Large intestine (tissue), 3 donors: Measurements from ENCODE around the gene EIF5B. TPM values are rescaled to one million over a fixed set of nuclear protein-coding genes. Genes with fewer than 3 reads are reported as not detected.

ENCODE experiments used
- DNase-seq, 2 donors: peaks; one replicate each; pipeline versions ENCODE4 v3.0.0 to v3.0.0-alpha.2; 2013
- H3K27ac ChIP-seq: one replicate; pipeline ENCODE4 v1.5.1; 2013; ENCODE audit warnings: low read length
- H3K27me3 ChIP-seq: 2 replicates; pipeline ENCODE4 v1.6.1; 2013; ENCODE audit warnings: low read length; ENCODE audit not compliant: control insufficient read depth, insufficient read depth
- H3K36me3 ChIP-seq: 2 replicates; pipeline ENCODE4 v1.6.1; 2013; ENCODE audit warnings: low read length; ENCODE audit not compliant: control insufficient read depth, insufficient read depth
- H3K4me1 ChIP-seq: one replicate; pipeline ENCODE4 v1.6.1; 2013; ENCODE audit warnings: low read length; ENCODE audit not compliant: control insufficient read depth, insufficient read depth
- H3K4me3 ChIP-seq: one replicate; pipeline ENCODE4 v1.5.1; 2013; ENCODE audit warnings: low read length
- H3K9me3 ChIP-seq: one replicate; pipeline ENCODE4 v1.6.1; 2013; ENCODE audit warnings: mild to moderate bottlenecking, low read depth, low read length, moderate library complexity; ENCODE audit not compliant: control insufficient read depth
- WGBS: methylation state at CpG from one replicate; pipeline ENCODE4 v1.1.5; 2013; ENCODE audit warnings: low lambda C conversion rate; ENCODE audit not compliant: insufficient coverage; 5-methylcytosine and 5-hydroxymethylcytosine counted together
- polyA plus RNA-seq: library from polyadenylated mRNA; unstranded; fragments of 120-200 nt; gene quantifications from one replicate; pipeline ENCODE4 v1.2.1, GENCODE V29; 2013

EIF5B gene
- polyA plus RNA-seq, 1 donor, result 50.4 TPM

DNA sequence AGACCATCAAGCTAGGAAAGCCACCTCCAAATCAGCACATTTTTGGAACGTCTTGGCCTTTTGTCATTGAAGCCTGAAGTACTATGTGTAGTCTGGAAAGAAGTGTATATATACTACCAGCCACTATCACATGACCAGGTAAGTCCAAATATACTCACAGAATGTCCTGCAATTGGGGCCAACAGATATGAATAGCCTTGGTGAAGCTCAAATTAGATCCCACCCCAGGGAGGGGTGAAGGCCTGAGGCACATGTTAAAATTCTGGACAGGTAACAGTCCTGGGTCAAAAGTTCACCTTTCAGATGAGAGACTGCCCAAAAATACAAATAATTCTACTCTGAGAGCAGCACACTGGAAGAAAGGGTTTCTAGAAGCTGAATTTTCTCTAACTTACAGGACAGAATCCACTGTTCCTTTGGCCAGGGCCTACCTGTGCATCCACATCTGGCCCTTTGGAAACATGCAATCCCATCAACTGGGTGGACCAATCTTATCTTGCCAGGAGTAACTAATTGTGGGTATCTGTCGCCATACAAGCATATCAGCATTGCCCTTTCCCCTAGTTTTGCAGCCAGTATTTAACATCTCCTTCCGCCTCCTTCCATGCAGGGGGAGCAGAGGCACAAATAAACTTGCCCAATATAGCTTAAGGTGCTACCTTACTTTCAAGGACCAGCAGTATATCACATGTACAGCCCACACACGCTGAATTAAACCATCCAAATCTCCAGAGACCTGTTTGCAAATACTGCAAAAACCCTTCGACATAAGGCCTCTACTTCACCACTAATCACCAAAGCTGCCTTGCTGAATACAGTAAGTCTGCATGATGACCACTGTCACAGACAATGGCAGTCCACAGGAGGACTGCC is 67.8 kb downstream of the EIF5B start:
- peak in 1 of 2 donors; percentile 31 for DNase-seq
- H3K4me1 ChIP-seq, result peaks cover 14% of the 10 kb centered on the region
- H3K27ac ChIP-seq, result no peak overlapping the region
- no peaks in the 10 kb centered on the region for H3K9me3 ChIP-seq
- H3K27me3 ChIP-seq, result no peaks in the 10 kb centered on the region
- H3K36me3 ChIP-seq, result peaks cover 64% of the 10 kb centered on the region
- no peak overlapping the region for H3K4me3 ChIP-seq
- WGBS, result no CpG with 5 or more reads among the region's 5 CpGs

DNA sequence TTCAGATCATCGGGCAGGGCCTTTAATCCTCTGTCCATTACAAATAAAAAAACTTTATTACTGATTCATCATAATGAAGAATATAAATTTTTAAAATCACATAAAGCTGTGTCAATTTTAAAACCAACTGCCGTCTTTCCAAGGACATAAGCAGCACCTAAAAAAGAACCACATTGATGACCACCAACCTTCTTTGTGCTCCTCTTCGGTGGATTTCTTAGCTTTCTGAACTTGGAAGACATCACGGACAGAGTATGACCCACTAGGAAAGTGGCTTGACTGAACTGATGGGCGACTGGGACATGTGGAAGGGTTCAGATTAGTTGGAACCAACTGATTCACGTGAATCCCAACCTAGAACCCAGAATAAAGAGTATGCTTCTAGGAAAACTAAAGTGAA is 68.9 kb downstream of the EIF5B start:
- Histone ChIP-seq H3K27me3 (no peaks in the 10 kb centered on the region), H3K36me3 (peaks cover 65% of the 10 kb centered on the region), H3K4me1 (peaks cover 14% of the 10 kb centered on the region), H3K27ac (no peak overlapping the region), H3K4me3 (no peak overlapping the region), H3K9me3 (no peaks in the 10 kb centered on the region)
- no peak for DNase-seq
- WGBS, result 100% methylated on average over 1 of the region's 6 CpGs

DNA sequence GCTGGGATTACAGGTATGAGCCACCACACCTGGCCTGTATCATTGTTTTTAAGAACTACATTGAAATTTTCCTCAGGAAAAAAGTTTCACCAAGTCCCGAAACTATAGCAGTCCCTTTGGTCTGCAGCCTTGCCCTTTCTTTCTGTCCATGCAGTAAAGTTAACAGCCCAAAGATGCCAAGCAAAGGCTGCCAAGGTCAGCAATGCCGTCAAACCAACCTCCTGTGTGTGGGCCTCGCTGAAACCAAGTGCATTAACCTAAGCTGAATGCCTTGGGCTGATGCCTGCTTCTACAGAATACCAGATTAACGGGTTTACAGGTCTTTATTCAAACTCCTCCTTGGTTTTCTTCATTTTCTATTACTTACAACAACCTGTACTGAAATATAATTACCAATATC is 73.1 kb downstream of the EIF5B start:
- no peaks in the 10 kb centered on the region for H3K4me1 ChIP-seq
- H3K9me3 ChIP-seq, result no peaks in the 10 kb centered on the region
- H3K4me3 ChIP-seq, result no peak overlapping the region
- no peak overlapping the region for H3K27ac ChIP-seq
- H3K27me3 ChIP-seq, result no peaks in the 10 kb centered on the region
- WGBS, result no CpG with 5 or more reads among the region's 4 CpGs
- peaks cover 61% of the 10 kb centered on the region for H3K36me3 ChIP-seq
- no peak for DNase-seq

DNA sequence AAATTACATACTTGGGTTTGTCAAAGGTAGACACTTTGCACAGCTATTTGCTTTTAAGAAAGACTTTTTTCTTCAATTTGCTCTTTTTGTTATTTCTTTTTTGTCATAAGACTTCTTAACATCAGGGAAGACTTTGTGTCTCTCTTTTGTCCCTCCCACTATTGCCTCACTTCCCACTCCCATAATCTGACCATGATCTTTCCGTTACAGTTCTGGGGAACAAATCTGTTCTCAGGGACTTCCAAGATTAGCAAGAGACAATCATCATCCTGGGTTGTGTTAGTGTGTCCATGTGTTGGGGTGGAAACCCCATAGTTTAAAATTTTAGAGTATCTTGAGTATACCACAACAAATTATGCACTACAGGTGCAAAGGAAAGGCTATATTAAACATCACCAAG is 77.4 kb downstream of the EIF5B start:
- H3K4me1 ChIP-seq, result no peaks in the 10 kb centered on the region
- WGBS, result no CpG with 5 or more reads among the region's 1 CpG
- no peaks in the 10 kb centered on the region for H3K9me3 ChIP-seq
- no peaks in the 10 kb centered on the region for H3K27me3 ChIP-seq
- H3K4me3 ChIP-seq, result no peak overlapping the region
- no peak for DNase-seq
- peaks cover 71% of the 10 kb centered on the region for H3K36me3 ChIP-seq
- H3K27ac ChIP-seq, result no peak overlapping the region

DNA sequence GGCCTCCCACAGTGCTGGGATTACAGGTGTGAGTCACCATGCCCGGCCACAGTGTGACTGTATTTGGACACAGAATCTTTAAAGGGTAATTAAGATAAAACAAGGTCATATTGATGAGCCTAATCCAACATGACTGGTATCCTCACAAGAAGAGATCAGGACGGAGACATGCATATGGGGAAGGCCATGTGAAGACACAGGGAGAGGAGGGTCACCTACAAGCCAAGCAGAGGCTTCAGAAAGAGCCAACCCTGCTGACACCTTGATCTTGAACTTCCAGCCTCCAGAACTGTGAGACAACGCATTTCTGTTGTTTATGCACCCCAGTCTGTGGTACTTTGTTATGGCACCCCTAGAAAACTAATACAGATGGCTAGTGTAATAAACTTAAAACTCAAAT is 80.2 kb downstream of the EIF5B start:
- Histone ChIP-seq H3K27ac (no peak overlapping the region), H3K9me3 (no peaks in the 10 kb centered on the region), H3K27me3 (no peaks in the 10 kb centered on the region), H3K4me3 (no peak overlapping the region), H3K4me1 (no peaks in the 10 kb centered on the region), H3K36me3 (peaks cover 74% of the 10 kb centered on the region)
- DNase-seq, result no peak
- no CpG with 5 or more reads among the region's 3 CpGs for WGBS

DNA sequence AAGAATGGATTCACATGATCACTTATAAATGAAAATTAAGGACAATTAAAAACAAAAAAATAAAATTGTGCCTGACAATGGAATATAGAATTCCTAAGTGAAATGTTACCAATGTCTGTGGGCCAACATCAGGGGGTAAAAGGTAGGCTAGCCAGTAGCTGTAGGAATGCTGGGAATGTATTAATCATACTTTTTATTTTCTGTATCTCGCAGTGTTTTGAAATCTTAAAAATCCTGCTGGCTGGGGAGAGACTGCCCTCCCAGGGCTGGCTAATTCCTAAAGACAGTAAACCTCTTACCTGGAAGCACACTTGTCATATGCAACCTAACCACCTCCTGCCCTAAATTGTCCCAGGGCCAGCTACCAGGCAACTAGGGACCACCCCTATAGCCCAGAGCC is 82.8 kb downstream of the EIF5B start:
- no peak for DNase-seq
- Histone ChIP-seq H3K9me3 (no peaks in the 10 kb centered on the region), H3K4me3 (no peak overlapping the region), H3K27ac (no peak overlapping the region), H3K4me1 (no peaks in the 10 kb centered on the region), H3K27me3 (no peaks in the 10 kb centered on the region), H3K36me3 (peaks cover 71% of the 10 kb centered on the region)
- WGBS, result no CpG with 5 or more reads among the region's 1 CpG

DNA sequence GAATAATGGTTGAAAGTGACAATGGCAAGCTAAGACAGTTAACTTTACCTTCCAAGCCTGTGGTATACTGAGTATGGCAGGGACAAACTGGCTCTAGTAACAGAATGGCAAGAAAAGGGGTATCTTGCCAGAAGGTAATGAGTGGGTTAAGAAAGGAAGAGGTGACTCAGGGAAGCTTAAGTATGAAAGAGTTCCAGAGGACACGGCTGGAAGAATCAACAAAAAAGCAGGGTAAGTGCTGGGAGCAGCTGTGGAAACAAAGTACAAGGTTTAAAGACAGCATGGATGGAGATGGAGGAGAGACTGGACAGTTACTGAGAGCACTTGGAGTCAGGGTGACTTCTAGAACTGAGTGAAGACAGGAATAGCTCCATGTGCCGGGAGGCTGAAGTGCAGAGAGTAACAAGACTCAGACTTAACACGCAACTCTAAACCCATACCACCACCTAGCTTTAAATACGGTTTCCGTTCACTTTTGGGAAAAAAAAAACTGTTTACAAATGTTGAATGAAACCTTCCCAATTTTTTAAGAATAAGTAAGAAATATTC is 83.6 kb downstream of the EIF5B start:
- Histone ChIP-seq H3K27ac (no peak overlapping the region), H3K4me1 (no peaks in the 10 kb centered on the region), H3K27me3 (no peaks in the 10 kb centered on the region), H3K4me3 (no peak overlapping the region), H3K36me3 (peaks cover 65% of the 10 kb centered on the region), H3K9me3 (no peaks in the 10 kb centered on the region)
- WGBS, result 100% methylated on average over 2 of the region's 5 CpGs
- no peak for DNase-seq

DNA sequence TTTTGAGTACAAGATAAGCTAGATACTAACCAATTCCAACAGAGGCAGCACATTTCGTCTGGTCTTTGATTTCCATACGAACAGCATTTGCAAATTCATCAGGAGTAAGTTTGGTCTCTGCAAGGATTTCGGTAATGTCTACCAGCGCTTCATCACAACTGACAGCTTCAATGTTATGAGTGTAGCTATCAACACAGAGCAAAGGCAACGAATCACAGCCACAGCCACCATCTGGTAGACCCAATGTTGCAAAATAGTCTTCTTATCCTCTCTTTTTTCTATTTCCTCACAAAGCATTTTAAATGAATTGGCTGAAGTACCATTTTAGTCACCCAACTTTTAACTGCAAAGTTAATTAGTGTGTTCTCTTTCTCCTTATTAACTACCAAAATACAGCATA is 84.3 kb downstream of the EIF5B start:
- Histone ChIP-seq H3K27me3 (no peaks in the 10 kb centered on the region), H3K36me3 (peaks cover 59% of the 10 kb centered on the region), H3K9me3 (no peaks in the 10 kb centered on the region), H3K4me1 (no peaks in the 10 kb centered on the region), H3K4me3 (no peak overlapping the region), H3K27ac (no peak overlapping the region)
- no CpG with 5 or more reads among the region's 5 CpGs for WGBS
- no peak for DNase-seq

DNA sequence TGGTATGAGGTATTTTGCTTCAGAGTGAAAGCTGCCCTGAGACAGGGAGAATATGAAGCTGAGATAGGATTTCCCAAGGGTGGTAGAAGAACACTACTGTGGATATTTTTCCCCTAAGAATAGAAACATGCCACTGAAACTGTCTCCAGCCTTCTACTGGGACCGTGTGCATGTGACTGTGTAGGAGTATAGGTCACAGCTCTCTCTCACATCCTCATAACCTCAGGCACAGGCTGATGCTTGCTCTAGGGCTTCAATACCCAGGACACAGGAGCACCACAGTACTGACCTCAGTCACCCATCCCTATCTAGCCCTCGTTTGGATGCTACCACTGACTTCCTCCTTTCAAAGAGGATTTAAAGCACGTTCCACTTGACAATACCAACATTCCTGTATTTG is 85.4 kb downstream of the EIF5B start:
- H3K4me1 ChIP-seq, result no peaks in the 10 kb centered on the region
- H3K9me3 ChIP-seq, result no peaks in the 10 kb centered on the region
- H3K36me3 ChIP-seq, result peaks cover 54% of the 10 kb centered on the region
- H3K27ac ChIP-seq, result no peak overlapping the region
- 100% methylated on average over 1 of the region's 3 CpGs for WGBS
- H3K4me3 ChIP-seq, result no peak overlapping the region
- no peak for DNase-seq
- H3K27me3 ChIP-seq, result no peaks in the 10 kb centered on the region

DNA sequence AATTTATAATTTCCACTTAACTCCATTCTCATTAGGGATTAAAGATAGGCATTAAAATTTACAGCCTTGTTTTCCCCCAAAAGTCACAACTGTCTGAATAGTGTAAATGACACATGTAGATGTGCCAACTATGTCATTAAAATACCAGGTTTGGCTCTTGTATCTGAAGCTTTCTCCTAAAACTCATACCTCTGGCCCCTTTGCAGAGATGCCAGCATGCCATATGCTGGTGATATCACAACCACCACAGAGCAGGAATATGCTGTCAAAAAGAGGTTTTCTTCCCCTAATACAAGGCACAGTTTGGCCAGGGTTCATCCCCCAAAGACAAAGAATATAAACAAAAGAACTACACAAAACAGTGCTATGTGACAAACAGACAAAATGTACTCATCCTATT is 87.2 kb downstream of the EIF5B start:
- Histone ChIP-seq H3K9me3 (no peaks in the 10 kb centered on the region), H3K27ac (no peak overlapping the region), H3K4me1 (no peaks in the 10 kb centered on the region), H3K27me3 (no peaks in the 10 kb centered on the region), H3K4me3 (no peak overlapping the region), H3K36me3 (peaks cover 54% of the 10 kb centered on the region)
- no peak for DNase-seq

DNA sequence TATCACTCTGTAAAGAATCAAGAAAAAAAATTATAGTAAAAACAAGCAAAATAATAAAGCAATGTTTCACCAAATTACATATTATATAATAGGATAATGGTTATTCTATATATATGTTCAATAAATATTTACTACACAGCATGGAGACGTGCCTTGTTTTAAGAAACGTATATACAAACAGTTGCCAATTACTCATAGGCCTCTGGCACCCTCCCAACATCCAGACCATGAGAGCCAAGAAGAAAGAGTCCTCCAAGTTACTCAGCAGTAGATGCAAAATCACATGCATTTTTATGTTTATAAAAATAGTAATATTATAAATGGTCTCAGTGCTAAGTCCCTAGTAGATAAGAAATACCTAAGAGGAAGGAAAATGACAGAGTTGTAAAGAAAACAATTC is 87.8 kb downstream of the EIF5B start:
- Histone ChIP-seq H3K27me3 (no peaks in the 10 kb centered on the region), H3K36me3 (peaks cover 48% of the 10 kb centered on the region), H3K4me3 (no peak overlapping the region), H3K9me3 (no peaks in the 10 kb centered on the region), H3K27ac (no peak overlapping the region), H3K4me1 (no peaks in the 10 kb centered on the region)
- no peak for DNase-seq
- WGBS, result no CpG with 5 or more reads among the region's 2 CpGs
